Neural cell (in vitro differentiated cells): ENCODE results near the gene MRPS35.

Source experiments
- CTCF ChIP-seq: fragments of 450-650 bp; IDR thresholded peaks from 2 replicates; pipeline ENCODE4 v1.5.1; 2014; ENCODE audit warnings: antibody characterized with exemption, mild to moderate bottlenecking, moderate library complexity; ENCODE audit not compliant: poor library complexity, severe bottlenecking
- EP300 ChIP-seq: fragments of 450-650 bp; conservative IDR thresholded peaks from 2 replicates; pipeline ENCODE4 v1.6.1; 2014; ENCODE audit warnings: antibody characterized with exemption, mild to moderate bottlenecking, moderate library complexity; ENCODE audit not compliant: poor library complexity, severe bottlenecking
- EZH2 ChIP-seq: fragments of 200-600, 300-800 bp; shearing (Covaris generic), sonication (generic); IDR thresholded peaks from 2 replicates; pipeline ENCODE4 v1.6.1; 2014; ENCODE audit warnings: antibody characterized with exemption, low read length, borderline replicate concordance, mild to moderate bottlenecking; ENCODE audit not compliant: insufficient read depth, poor library complexity, severe bottlenecking
- MXI1 ChIP-seq: fragments of 450-650 bp; conservative IDR thresholded peaks from 2 replicates; pipeline ENCODE4 v1.6.1; 2014; ENCODE audit warnings: antibody characterized with exemption, mild to moderate bottlenecking; ENCODE audit not compliant: poor library complexity, severe bottlenecking
- POLR2AphosphoS5 ChIP-seq: IDR thresholded peaks from 2 replicates; pipeline ENCODE4 v1.6.1; 2012
- RAD21 ChIP-seq: fragments of 450-650 bp; conservative IDR thresholded peaks from 2 replicates; pipeline ENCODE4 v1.6.1; 2014; ENCODE audit warnings: antibody characterized with exemption, mild to moderate bottlenecking, moderate library complexity
- REST ChIP-seq: IDR thresholded peaks from 2 replicates; pipeline ENCODE4 v1.6.1; 2012; ENCODE audit warnings: borderline replicate concordance
- SMC3 ChIP-seq: fragments of 450-650 bp; conservative IDR thresholded peaks from 2 replicates; pipeline ENCODE4 v1.6.1; 2014; ENCODE audit warnings: antibody characterized with exemption, mild to moderate bottlenecking, moderate library complexity; ENCODE audit not compliant: poor library complexity
- TAF1 ChIP-seq: IDR thresholded peaks from 2 replicates; pipeline ENCODE4 v1.6.1; 2012; ENCODE audit warnings: low read depth

DNA sequence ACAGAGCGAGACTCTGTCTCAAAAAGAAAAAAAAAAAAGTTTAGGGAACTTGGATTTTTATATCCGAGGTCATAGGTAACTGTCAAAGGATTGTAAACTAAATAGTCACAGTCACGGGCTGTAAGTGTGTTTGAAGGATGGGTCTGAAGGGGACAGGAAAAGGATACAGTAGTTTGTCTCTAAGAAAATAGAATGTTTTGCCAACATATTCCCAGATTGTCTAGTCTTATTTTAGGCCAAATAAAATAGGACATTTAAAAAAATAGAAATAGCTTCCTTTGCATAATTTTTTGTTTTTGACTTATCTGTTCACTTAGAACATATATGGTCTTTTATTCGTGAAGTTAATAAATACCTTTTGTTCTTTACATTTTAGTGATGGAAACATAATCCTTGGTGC lies 38.6 kb upstream of the MRPS35 start:
- TF ChIP-seq CTCF (no peak), POLR2AphosphoS5 (no peak), TAF1 (no peak), EP300 (no peak), RAD21 (no peak), SMC3 (no peak), EZH2 (no peak), REST (no peak), MXI1 (no peak)
